ENCODE results near the gene TWF2. TPM values are rescaled to one million over a fixed set of nuclear protein-coding genes. Genes with fewer than 3 reads are reported as not detected.

TWF2 gene
- total and polyA plus RNA-seq, 12 donors = 13.6 to 95.6 (median 48.4) TPM

DNA sequence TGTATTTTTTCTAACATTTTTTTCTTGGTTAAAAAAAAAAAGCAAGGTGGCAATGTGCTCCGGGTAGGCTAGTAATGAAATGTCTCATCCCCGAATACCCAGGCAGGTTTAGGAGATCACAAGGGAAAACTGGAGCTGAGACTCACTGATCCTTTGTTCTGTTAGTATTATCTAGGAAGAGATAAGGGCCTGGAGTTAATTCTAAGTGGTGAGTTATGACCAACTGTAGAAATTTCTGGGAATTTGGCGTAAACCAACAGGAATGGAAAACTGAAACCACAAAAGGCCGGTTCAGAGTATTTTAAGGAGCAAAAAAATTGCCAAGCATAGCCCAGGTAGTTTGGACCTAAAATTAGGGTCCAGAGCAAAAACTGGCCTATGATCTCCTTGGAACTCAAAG, 19.0 kb upstream of the TWF2 start:
- no peaks in the 10 kb centered on the region for H3K9me3 ChIP-seq (replicated peaks in 1 of 3)
- intact Hi-C loops (cut with DNase I) = no loop called here
- H3K4me3 ChIP-seq = no peak overlapping the region
- WGBS, 4 donors = 75 to 78% (median 76%) methylated on average over 4 of the region's 4 CpGs
- peaks cover 10 to 15% of the 10 kb centered on the region in 2 donors for H3K4me1 ChIP-seq (replicated peaks in 1 of 2)
- H3K27ac ChIP-seq = peak overlapping the region in 2 of 5 donors; percentile 11 to 36
- H3K27me3 ChIP-seq = no peaks in the 10 kb centered on the region
- TF ChIP-seq, protein P1, sequence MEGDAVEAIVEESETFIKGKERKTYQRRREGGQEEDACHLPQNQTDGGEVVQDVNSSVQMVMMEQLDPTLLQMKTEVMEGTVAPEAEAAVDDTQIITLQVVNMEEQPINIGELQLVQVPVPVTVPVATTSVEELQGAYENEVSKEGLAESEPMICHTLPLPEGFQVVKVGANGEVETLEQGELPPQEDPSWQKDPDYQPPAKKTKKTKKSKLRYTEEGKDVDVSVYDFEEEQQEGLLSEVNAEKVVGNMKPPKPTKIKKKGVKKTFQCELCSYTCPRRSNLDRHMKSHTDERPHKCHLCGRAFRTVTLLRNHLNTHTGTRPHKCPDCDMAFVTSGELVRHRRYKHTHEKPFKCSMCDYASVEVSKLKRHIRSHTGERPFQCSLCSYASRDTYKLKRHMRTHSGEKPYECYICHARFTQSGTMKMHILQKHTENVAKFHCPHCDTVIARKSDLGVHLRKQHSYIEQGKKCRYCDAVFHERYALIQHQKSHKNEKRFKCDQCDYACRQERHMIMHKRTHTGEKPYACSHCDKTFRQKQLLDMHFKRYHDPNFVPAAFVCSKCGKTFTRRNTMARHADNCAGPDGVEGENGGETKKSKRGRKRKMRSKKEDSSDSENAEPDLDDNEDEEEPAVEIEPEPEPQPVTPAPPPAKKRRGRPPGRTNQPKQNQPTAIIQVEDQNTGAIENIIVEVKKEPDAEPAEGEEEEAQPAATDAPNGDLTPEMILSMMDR (IDR thresholded peaks at IDR 0.05) = no peak
- no peak for TF ChIP-seq POLR2A (IDR thresholded peaks at IDR 0.05)
- peak in 1 of 7 donors; percentile 4 for DNase-seq
- H3K36me3 ChIP-seq (replicated peaks in 1 of 2) = peaks cover 0 to 99% of the 10 kb centered on the region in 2 donors

DNA sequence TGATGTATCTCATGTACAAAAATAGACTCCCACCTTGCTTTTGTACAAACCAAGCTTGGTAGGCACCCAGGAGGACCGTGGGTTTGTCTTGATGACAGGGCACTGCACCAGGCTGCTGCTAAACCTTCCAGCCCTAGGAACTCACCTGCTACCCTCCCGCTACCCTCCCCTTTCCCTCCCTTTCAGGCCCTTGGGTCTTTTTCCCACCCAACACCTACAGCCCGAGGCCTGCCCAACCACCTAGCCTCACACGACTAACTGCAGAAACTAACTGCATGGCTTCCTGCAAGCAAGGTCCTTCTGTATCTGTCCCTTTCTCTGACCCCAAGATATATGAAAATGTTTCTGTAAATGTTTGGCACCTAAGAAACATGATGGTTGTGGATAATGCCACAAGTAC, 17.7 kb upstream of the TWF2 start:
- TF ChIP-seq, protein P1 (IDR thresholded peaks at IDR 0.05) = no peak
- no peak for TF ChIP-seq POLR2A (IDR thresholded peaks at IDR 0.05)
- H3K4me3 ChIP-seq = no peak overlapping the region
- DNase-seq = peak in 3 of 7 donors; percentile 11 to 36 (median 20)
- H3K27me3 ChIP-seq = no peaks in the 10 kb centered on the region
- peaks cover 0 to 93% of the 10 kb centered on the region in 2 donors for H3K36me3 ChIP-seq (replicated peaks in 1 of 2)
- 82 to 88% (median 85%) methylated on average over 4 of the region's 4 CpGs for WGBS, 4 donors
- intact Hi-C loops (cut with DNase I) = no loop called here
- no peak overlapping the region for H3K27ac ChIP-seq
- H3K4me1 ChIP-seq (replicated peaks in 1 of 2) = peaks cover 10 to 15% of the 10 kb centered on the region in 2 donors
- no peaks in the 10 kb centered on the region for H3K9me3 ChIP-seq (replicated peaks in 1 of 3)

DNA sequence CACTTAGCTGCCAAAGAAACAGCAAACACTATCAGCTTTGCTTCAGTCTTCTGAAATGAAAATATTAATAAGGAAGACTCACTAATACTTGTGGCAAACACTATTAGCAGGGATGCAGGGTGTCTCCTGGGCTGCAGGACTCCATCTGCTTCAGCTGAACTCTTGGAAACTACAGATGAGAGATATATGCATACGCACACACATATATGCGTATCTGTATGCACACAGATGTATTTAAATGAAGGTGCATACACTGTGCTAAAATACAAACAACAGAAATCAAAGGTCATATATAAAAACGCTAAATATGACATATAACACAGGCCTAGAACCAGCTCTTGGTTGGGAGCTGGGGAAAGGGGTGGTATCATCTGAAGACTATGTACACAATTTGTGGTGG, 17.2 kb upstream of the TWF2 start:
- 82 to 88% (median 85%) methylated on average over 3 of the region's 3 CpGs for WGBS, 4 donors
- Histone ChIP-seq H3K4me3 (no peak overlapping the region), H3K27me3 (no peaks in the 10 kb centered on the region), H3K27ac (no peak overlapping the region), H3K36me3 (replicated peaks in 1 of 2) (peaks cover 0 to 93% of the 10 kb centered on the region in 2 donors), H3K9me3 (replicated peaks in 1 of 3) (no peaks in the 10 kb centered on the region), H3K4me1 (replicated peaks in 1 of 2) (peaks cover 10 to 15% of the 10 kb centered on the region in 2 donors)
- DNase-seq = no peak
- intact Hi-C loops (cut with DNase I) = no loop called here
- TF ChIP-seq POLR2A (IDR thresholded peaks at IDR 0.05) = no peak
- TF ChIP-seq, protein P1 (IDR thresholded peaks at IDR 0.05) = no peak

DNA sequence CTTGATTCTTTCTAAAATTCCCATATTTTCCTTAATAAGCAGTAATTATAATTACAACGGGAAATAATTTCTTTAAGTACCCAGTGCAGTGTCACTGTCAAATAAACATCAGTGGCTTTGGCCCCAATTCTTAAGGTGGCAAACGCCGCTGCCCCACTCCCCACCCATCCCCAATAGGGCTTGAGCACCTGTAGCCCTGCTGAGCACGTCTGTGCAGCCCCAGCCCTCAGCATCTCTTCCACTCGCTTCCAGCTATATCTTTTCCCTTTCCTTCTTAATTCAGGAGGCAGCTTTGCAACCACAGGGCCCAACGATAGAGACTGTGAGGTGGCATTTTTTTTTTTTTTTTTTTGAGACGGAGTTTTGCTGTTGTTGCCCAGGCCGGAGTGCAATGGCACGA, 15.7 kb upstream of the TWF2 start:
- H3K4me1 ChIP-seq (replicated peaks in 1 of 2) = peaks cover 10 to 14% of the 10 kb centered on the region in 2 donors
- no peaks in the 10 kb centered on the region for H3K27me3 ChIP-seq
- intact Hi-C loops (cut with DNase I) = no loop called here
- DNase-seq = peak in 3 of 7 donors; percentile 1 to 39 (median 19)
- no peaks in the 10 kb centered on the region for H3K9me3 ChIP-seq (replicated peaks in 1 of 3)
- H3K36me3 ChIP-seq (replicated peaks in 1 of 2) = peaks cover 0 to 88% of the 10 kb centered on the region in 2 donors
- TF ChIP-seq, protein P1 (IDR thresholded peaks at IDR 0.05) = no peak
- TF ChIP-seq POLR2A (IDR thresholded peaks at IDR 0.05) = no peak
- H3K4me3 ChIP-seq = no peak overlapping the region
- WGBS, 4 donors = 82 to 86% (median 85%) methylated on average over 9 of the region's 9 CpGs
- H3K27ac ChIP-seq = no peak overlapping the region

Data from adrenal gland (tissue), 12 donors.